Panc1 (cell line): ENCODE results near the gene MAP3K14. TPM values are rescaled to one million over a fixed set of nuclear protein-coding genes. Genes with fewer than 3 reads are reported as not detected.
A peak's percentile ranks its signal among the peaks of the same experiment; 100 is the strongest.

Experiments used
- ATAC-seq: fragments of 200-7000 bp; cut with Tn5 transposase; 2 replicates; pipeline ENCODE4 v1.9.1; 2020; ENCODE audit warnings: mild to moderate bottlenecking, moderate library complexity
- BruUV-seq: library from RNA; stranded (reverse); fragments of 400-500 nt; replicated peaks from 2 replicates; lab custom pipeline; 2021; lab: Mats Ljungman, UMichigan
- CTCF ChIA-PET: fragments of 300-600 bp; sonication (Branson Sonifier 250); formaldehyde crosslinking; loops from one replicate; lab custom pipeline; 2022; ENCODE audit warnings: antibody characterized with exemption; lab: Charles Lee
- POLR2A ChIA-PET: fragments of 300-600 bp; sonication (Branson Sonifier 250); formaldehyde crosslinking; loops from one replicate; lab custom pipeline; 2022; ENCODE audit warnings: antibody characterized with exemption; lab: Charles Lee
- DNase-seq: peaks from one replicate; pipeline ENCODE4 v3.0.0-alpha.2; 2010; ENCODE audit warnings: low read depth, low spot score
- H3K27ac ChIP-seq: 2 replicates; pipeline ENCODE4 v1.5.1; 2011; ENCODE audit warnings: mild to moderate bottlenecking, low read length, inconsistent platforms
- H3K27me3 ChIP-seq: fragments of 200-500 bp; sonication (Bioruptor generic); 2 replicates; pipeline ENCODE4 v1.6.0; 2014; ENCODE audit warnings: low read length, inconsistent platforms; ENCODE audit not compliant: control insufficient read depth, insufficient read depth
- H3K36me3 ChIP-seq: fragments of 200-500 bp; sonication (Bioruptor generic); 2 replicates; pipeline ENCODE4 v1.5.1; 2014; ENCODE audit warnings: inconsistent platforms, mild to moderate bottlenecking, low read length, moderate library complexity; ENCODE audit not compliant: control insufficient read depth, insufficient read depth
- H3K4me1 ChIP-seq: 2 replicates; pipeline ENCODE4 v1.5.1; 2011; ENCODE audit warnings: inconsistent platforms, mild to moderate bottlenecking, low read length, moderate library complexity; ENCODE audit not compliant: control insufficient read depth, insufficient read depth
- H3K4me3 ChIP-seq, 2 experiments: 2 replicates each; pipeline ENCODE4 v1.5.1; 2011 to 2012; ENCODE audit warnings: low read depth in 2 of 2, low read length in 2 of 2, mild to moderate bottlenecking in 2 of 2, inconsistent platforms in 1 of 2, moderate library complexity in 1 of 2
- H3K9me3 ChIP-seq: fragments of 200-500 bp; sonication (Bioruptor generic); 2 replicates; pipeline ENCODE4 v1.5.1; 2014; ENCODE audit warnings: low read depth, mild to moderate bottlenecking, inconsistent platforms, low read length, moderate library complexity; ENCODE audit not compliant: control insufficient read depth, insufficient read depth
- POLR2AphosphoS5 ChIP-seq: IDR thresholded peaks from 2 replicates; pipeline ENCODE4 v1.6.1; 2012; ENCODE audit warnings: mild to moderate bottlenecking, low read depth, low read length, moderate library complexity
- TCF7L2 ChIP-seq: IDR thresholded peaks from 2 replicates; pipeline ENCODE4 v1.6.1; 2011; ENCODE audit warnings: mild to moderate bottlenecking, low read depth, low read length, inconsistent platforms
- in situ Hi-C: cut with HindIII; loops from 2 replicates; pipeline ENCODE4 v1.10.0; 2016; ENCODE audit warnings: low sequenced_read_pairs, low pct_unique_long_range_greater_than_20kb
- intact Hi-C: fragments of 100-400 bp; cut with micrococcal nuclease; formaldehyde crosslinking; loops from one replicate; pipeline ENCODE4 v1.10.0; 2022; ENCODE audit not compliant: unreplicated experiment
- total RNA-seq: library from RNA; stranded (reverse); gene quantifications from one replicate; pipeline ENCODE4 v1.2.1, GENCODE V29; 2021; ENCODE audit not compliant: unreplicated experiment
- TF ChIP-seq, protein P1 (sequence below), 2 experiments: IDR thresholded peaks; 2 replicates each; pipeline ENCODE4 v1.6.1; 2011 to 2012; ENCODE audit warnings: low read depth in 2 of 2, control low read depth in 1 of 2, low read length in 1 of 2, mild to moderate bottlenecking in 1 of 2, moderate library complexity in 1 of 2; ENCODE audit not compliant: insufficient read depth in 1 of 2
- TF ChIP-seq, protein P2 (sequence below): fragments of 450-650 bp; IDR thresholded peaks from 2 replicates; pipeline ENCODE4 v1.5.1; 2017; ENCODE audit warnings: mild to moderate bottlenecking

The MAP3K14 gene
- total RNA-seq, 1 experiment from 2014 or later: 80.8 TPM

DNA sequence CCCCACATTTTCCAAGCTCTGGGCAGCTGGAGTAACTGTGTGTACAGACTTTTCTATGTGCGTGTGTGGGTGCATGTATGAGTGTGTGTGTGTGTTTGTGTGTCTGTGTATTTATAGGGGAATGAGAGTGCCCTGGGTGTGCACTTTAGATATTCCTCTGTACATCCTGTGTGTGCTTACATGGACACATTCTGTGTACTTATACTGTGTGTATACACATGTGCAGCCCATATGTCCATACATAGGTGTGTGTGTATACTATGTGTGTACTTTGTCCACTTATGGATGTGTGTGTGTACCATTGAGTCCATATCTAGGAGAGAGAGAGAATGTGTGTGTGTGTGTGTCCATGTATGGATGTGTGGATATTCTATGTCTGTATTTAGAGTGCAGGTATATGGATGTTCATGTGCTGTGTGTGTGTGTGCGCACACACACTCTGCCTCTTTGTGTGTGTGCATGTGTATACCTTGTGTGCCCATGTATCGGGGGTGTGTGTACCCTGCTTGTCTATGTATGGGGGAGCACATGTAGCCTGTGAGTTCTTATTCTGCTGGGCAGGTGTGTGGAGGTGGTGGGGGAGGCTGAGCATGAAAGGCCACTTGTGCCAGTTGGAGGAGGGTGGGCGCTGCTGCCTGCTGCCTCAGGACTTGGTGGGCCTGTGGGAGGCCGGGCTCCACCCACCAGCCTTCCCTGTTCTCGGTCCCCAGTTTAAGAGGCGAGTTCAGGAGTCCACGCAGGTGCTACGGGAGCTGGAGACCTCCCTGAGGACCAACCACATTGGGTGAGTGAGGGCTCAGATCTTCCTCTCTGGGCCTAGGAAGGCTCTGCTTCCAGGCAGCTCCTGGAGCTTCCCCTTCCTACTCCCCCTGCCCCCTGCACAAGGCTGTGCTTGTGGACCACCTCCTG lies 84.1 kb downstream of the MAP3K14 start:
- Histone ChIP-seq H3K27ac (no peak overlapping the region), H3K9me3 (no peaks in the 10 kb centered on the region), H3K4me3 (no peak overlapping the region), H3K27me3 (no peaks in the 10 kb centered on the region), H3K36me3 (no peaks in the 10 kb centered on the region), H3K4me1 (peaks cover 33% of the 10 kb centered on the region)
- ATAC-seq: no peak
- CTCF ChIA-PET: interaction anchor here (0.5 to 0.8 kb wide), 2 partner anchors 11 to 1013 kb away, joined by 3 to 4 read pairs; no protein-coding TSS in a partner anchor
- POLR2A ChIA-PET: no interaction called here
- in situ Hi-C loops: no loop called here
- TF ChIP-seq POLR2AphosphoS5 (no peak), TCF7L2 (no peak)
- TF ChIP-seq, protein P1, sequence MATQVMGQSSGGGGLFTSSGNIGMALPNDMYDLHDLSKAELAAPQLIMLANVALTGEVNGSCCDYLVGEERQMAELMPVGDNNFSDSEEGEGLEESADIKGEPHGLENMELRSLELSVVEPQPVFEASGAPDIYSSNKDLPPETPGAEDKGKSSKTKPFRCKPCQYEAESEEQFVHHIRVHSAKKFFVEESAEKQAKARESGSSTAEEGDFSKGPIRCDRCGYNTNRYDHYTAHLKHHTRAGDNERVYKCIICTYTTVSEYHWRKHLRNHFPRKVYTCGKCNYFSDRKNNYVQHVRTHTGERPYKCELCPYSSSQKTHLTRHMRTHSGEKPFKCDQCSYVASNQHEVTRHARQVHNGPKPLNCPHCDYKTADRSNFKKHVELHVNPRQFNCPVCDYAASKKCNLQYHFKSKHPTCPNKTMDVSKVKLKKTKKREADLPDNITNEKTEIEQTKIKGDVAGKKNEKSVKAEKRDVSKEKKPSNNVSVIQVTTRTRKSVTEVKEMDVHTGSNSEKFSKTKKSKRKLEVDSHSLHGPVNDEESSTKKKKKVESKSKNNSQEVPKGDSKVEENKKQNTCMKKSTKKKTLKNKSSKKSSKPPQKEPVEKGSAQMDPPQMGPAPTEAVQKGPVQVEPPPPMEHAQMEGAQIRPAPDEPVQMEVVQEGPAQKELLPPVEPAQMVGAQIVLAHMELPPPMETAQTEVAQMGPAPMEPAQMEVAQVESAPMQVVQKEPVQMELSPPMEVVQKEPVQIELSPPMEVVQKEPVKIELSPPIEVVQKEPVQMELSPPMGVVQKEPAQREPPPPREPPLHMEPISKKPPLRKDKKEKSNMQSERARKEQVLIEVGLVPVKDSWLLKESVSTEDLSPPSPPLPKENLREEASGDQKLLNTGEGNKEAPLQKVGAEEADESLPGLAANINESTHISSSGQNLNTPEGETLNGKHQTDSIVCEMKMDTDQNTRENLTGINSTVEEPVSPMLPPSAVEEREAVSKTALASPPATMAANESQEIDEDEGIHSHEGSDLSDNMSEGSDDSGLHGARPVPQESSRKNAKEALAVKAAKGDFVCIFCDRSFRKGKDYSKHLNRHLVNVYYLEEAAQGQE (IDR thresholded peaks at IDR 0.05; ENCODE audit: insufficient read depth in 1 of 2, low read depth in 2 of 2, low read length in 1 of 2): no peak
- TF ChIP-seq, protein P2, sequence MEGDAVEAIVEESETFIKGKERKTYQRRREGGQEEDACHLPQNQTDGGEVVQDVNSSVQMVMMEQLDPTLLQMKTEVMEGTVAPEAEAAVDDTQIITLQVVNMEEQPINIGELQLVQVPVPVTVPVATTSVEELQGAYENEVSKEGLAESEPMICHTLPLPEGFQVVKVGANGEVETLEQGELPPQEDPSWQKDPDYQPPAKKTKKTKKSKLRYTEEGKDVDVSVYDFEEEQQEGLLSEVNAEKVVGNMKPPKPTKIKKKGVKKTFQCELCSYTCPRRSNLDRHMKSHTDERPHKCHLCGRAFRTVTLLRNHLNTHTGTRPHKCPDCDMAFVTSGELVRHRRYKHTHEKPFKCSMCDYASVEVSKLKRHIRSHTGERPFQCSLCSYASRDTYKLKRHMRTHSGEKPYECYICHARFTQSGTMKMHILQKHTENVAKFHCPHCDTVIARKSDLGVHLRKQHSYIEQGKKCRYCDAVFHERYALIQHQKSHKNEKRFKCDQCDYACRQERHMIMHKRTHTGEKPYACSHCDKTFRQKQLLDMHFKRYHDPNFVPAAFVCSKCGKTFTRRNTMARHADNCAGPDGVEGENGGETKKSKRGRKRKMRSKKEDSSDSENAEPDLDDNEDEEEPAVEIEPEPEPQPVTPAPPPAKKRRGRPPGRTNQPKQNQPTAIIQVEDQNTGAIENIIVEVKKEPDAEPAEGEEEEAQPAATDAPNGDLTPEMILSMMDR: no peak
- BruUV-seq: no TSS peak
- DNase-seq: no peak
- intact Hi-C loops: no loop called here

DNA sequence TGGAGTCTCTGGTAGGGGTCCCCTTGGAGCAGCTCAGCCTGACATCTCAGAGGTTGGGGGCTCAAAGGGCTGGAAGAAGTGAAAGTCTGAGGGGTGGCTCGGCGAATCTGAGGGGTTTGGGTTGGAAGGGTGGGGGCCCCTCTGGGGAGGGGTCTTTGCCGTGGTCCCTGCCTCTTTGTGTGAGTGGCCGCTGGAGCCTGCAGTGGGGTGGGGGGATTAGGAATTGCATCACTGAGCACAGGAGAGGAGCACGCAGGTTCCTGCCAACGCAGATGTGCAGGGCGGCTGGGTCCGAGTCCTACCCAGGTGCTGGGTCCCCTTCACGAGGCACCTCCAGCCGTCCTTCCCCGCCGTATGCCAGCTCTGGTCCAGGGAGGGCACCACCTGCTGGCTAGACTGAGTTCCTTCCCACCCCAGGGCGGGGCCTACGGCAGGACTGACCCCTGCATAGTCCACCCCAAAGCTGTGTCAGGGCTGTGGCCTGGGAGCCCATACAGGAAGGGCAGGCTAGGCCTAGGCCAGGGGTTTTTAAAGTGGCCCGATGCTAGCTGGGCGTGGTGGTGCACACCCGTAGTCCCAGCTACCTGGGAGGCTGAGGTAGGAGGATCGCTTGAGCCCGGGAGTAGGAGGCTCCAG lies 85.2 kb downstream of the MAP3K14 start:
- TF ChIP-seq, protein P1 (IDR thresholded peaks at IDR 0.05; ENCODE audit: insufficient read depth in 1 of 2, low read depth in 2 of 2, low read length in 1 of 2): no peak
- TF ChIP-seq, protein P2: peak; percentile 80
- intact Hi-C loops (no loop called here), in situ Hi-C loops (no loop called here)
- DNase-seq: no peak
- H3K4me3 ChIP-seq: no peak overlapping the region
- H3K27ac ChIP-seq: 0 out of 2 replicates have a peak overlapping the region, but pooled peaks have one; percentile 13
- BruUV-seq: no TSS peak
- POLR2A ChIA-PET: no interaction called here
- peak; percentile 69 for ATAC-seq
- CTCF ChIA-PET: interaction anchor here (0.5 to 2.2 kb wide), 6 partner anchors 11 to 98 kb away, joined by 3 to 14 read pairs (median 6); partner anchors contain the start of gene ACBD4
- H3K27me3 ChIP-seq: no peaks in the 10 kb centered on the region
- H3K36me3 ChIP-seq: no peaks in the 10 kb centered on the region
- peaks cover 41% of the 10 kb centered on the region for H3K4me1 ChIP-seq
- H3K9me3 ChIP-seq: no peaks in the 10 kb centered on the region
